Panc1 (cell line): Measurements from ENCODE around the gene KTN1.

ENCODE experiments used
- POLR2AphosphoS5 ChIP-seq: IDR thresholded peaks from 2 replicates; pipeline ENCODE4 v1.6.1; 2012; ENCODE audit warnings: mild to moderate bottlenecking, low read depth, low read length, moderate library complexity
- TF ChIP-seq, protein P1 (sequence below): fragments of 450-650 bp; IDR thresholded peaks from 2 replicates; pipeline ENCODE4 v1.5.1; 2017; ENCODE audit warnings: mild to moderate bottlenecking

- TF ChIP-seq, protein P1, sequence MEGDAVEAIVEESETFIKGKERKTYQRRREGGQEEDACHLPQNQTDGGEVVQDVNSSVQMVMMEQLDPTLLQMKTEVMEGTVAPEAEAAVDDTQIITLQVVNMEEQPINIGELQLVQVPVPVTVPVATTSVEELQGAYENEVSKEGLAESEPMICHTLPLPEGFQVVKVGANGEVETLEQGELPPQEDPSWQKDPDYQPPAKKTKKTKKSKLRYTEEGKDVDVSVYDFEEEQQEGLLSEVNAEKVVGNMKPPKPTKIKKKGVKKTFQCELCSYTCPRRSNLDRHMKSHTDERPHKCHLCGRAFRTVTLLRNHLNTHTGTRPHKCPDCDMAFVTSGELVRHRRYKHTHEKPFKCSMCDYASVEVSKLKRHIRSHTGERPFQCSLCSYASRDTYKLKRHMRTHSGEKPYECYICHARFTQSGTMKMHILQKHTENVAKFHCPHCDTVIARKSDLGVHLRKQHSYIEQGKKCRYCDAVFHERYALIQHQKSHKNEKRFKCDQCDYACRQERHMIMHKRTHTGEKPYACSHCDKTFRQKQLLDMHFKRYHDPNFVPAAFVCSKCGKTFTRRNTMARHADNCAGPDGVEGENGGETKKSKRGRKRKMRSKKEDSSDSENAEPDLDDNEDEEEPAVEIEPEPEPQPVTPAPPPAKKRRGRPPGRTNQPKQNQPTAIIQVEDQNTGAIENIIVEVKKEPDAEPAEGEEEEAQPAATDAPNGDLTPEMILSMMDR, result no peak
- no peak for TF ChIP-seq POLR2AphosphoS5
These were observed 45.5 kb downstream of the KTN1 start for GRCh38 chr14:55625481-55625880.
